GM19238 (cell line): ENCODE data around the gene TDRD5.

Source experiments
- DNase-seq: peaks from one replicate; pipeline ENCODE4 v3.0.0; 2011; ENCODE audit warnings: low spot score; ENCODE audit not compliant: insufficient read length

The TDRD5 gene, protein sequence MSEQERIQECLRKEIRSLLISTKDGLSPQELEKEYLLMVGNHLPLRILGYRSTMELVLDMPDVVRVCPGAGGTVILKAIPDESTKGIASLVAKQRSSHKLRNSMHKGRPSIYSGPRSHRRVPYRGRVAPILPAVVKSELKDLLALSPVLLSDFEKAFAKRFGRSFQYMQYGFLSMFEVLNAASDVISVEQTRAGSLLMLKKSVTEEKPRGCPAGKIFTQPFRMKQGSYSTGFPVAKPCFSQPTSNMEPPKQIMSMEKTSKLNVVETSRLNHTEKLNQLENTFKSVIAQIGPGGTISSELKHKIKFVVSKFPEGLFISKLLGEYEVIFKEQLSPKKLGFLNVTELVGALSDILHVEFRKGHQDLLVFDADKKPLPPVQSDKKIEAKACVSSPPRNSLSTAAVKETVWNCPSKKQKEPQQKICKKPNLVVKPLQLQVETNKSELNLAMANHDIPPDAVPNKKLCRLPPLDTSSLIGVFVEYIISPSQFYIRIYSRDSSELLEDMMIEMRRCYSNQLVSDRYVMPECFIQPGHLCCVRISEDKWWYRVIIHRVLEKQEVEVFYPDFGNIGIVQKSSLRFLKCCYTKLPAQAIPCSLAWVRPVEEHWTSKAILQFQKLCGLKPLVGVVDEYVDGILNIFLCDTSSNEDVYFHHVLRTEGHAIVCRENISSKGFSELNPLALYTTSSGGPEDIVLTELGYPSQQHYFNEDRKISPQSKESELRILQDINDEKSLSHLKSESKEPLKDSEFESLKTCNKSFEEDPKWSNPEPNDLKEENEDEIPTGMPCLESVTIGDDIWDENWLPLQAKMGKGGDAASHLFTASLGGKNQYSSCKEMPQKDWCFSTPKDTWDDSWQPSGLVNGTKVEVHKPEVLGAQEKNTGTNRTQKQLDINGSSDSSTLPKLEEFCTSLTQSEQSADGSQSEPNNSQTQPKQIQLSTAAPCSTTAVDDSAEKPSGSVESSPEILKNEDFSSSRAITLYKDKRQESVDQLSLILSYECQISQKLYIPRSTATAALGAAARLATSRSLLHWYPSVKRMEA

DNA sequence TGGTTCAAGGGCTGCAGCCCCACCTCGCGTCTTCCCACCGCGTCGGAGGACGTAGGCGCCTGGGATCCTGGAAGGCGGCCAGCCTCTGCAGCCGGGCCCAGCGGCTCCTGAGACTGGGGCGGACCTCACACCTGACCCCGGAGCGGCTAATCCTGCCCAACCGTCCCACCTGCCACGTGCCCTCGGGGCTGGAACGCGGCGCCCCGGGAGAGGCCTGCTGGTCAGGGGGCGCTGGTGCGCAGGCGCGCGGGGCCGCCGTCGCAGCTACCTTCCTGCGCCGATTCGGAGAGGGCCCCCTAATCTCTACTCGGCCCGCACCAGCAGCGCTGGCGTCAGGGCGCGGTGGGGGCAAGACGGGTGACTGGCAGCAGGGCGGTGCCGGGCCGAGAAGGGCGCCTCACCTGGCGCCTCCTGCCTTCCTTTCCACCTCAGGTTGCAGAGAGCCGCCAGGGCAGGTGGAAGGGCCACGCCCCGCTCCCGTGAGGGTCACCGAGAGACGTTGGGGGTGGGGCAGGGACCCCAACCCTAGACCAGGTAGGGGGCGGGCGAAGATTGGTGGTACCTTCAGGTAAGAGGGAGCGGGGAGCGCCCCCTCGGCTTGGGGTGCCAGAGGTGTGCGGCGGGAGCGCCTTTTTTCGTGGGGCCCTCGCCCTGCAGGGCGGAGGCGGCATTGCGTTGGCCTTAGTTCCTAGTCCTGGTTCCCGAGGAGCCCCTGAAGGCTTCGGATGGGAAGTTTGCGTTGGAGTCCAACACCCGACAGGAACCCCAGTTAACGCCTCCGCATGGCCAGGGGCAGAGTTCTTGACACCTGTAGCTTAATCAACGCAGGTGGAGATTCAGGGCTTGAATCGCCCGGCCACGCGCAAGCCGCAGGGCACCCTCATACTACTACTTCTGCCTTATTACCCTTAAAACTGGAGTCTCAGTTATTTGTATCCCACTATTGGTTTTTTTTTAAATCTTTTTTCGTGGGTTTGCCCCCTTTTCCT lies at the start of gene TDRD5:
TSS of gene TDRD5 (plus strand) at position 241 of the 989 bp plus-strand sequence. CDS start 784 bp downstream, outside the sequence.
- DNase-seq, result no peak

DNA sequence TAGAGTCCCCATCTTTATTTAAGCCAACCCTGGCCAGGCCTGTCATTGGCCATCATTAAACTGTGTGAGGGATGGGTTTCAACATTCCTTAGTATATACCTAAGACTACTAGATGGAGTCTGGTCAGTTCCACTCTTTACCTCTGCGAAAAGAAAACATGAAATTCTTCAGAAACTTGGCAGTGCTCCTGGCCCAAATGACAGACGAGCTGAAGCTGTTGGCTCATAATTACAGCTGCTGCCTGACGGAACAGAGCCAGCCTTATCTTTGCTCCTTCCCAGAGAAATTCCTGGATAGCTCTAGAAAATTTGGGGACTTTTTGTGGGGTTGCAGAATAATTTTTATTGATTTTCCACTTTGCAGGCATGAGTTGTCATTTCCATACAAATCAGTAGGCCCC lies 46.3 kb upstream of the TDRD5 start:
- DNase-seq, result no peak

DNA sequence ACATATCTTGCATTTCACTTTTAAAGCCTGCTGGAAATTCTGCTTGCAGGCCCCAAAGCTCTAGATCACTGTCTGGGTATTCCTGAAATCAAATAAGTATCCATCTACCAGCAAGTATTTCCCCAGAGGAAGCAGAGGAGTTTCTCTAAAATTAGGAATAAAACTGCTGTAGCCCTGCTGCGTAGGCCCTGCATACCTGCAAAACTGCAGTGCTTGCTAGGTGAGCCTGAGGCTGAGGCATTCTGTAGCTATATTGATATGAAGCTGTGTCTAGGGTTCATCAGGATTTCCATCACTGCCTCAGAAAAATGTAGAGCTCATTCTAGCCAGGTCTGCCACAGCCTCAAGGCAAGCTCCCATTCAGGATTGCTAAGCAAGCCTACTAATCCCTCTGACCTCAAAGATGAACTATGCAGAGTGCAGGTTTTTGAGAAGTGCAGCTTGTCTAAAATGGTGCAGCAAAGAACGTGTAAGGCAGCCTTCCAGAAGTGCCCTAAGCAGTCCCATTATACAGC lies 44.6 kb upstream of the TDRD5 start:
- no peak for DNase-seq

DNA sequence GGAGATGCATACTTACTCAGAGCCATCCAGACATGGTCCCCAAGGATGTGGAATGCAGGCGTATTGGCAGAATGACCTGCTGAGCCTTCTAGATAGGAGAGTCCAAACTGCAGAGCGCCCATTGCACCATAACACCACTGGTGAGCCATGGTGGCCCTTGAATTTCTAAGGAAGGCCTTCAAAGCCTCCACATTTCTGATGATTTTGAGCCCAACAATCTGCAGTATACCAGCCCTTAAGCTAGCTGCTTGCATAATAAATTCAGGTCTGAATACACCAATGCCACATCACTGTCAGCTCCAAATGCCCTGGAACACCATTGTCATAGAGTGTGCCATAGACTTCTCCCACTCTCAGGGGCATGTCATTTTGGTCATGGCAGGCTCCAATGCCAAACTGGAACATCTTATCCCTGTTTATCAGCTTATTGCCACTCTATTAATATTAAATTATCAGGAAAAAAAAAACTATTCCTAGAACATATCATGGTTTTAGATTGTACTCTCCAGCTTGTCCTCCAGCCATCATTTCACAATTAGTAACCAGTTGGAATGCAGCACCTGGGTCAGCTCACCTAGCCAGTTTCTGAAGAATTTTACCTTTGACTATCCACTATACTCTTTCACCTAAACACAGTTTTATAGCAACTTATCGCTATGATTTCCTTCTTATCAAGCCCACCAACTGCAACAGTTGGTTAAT lies 42.8 kb upstream of the TDRD5 start:
- DNase-seq, result no peak

DNA sequence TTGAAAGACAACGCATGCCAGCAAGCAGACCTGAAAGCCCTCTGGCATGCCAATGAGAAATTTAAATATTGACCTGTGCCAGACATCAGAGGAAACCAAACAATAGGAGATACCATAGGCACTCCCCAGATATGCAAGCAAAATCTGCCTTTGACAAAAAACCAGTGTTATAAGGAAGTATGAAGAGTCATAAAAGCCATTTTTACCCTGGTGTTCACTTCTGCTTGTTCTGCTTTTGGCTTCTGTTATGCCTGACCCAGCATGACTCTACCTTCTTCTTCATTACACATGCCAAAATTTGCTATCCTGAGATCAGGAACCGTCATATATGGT lies 42.3 kb upstream of the TDRD5 start:
- no peak for DNase-seq

DNA sequence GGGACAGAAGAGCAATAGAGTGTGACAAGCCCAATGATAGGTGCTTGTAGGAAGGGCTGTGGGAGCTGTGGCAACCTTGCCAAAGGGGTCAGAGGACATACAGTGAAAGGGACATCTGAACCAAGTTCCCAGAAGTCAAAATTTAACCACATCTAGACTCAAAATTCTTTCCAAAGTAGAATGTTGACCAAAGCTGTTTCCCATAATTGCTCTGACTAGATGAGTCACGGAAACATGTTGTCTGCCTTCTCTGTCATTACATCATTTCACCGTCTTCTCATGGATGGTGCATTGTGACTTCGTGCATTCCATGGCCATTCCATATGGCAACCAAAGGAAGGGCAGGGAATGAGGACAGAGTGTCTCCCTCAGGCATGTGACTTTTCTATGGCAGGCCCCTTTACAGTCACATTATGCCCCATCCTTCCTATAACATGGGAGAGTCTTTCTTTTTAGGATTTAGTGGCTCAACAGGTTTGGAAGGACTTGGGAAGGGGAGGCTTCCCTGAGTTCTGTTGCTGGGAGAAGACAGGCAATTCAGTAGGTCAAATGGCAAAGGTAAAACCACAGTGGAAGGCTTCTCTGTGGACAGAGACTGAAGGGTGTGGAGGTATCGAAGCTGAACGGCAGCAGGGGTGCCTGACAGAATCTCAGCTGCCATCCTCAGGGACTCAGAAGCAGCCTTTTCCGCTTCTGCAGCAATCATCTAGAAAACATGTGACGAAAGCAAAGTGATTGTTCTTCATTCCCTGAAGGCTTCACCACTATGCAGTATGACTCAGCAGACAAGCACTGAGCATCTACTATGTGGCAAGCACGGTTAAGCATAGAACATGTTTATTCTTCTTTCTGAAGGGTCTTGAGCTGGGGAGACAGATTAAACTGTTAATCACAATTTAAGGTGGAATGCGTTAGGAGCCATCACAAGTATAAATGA lies 40.6 kb upstream of the TDRD5 start:
- DNase-seq, result no peak

DNA sequence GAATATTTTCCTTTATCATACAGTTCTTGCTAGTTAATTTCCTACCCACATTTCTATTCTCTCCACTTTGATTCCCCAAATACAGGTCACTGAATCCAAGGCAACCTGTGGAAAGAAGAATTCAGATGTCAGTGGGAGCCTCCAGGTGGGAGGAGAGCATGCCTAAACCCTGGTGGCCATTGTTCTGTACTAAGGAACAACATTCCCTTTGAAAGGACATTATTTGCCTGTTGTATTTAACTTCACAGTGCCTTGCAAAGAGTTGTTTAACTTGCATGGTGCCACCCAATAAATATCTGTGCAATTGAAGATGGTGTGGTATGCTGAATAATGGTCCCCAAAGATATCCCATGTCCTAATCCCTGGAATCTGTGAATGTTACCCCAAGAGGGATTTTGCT lies 37.2 kb upstream of the TDRD5 start:
- no peak for DNase-seq

DNA sequence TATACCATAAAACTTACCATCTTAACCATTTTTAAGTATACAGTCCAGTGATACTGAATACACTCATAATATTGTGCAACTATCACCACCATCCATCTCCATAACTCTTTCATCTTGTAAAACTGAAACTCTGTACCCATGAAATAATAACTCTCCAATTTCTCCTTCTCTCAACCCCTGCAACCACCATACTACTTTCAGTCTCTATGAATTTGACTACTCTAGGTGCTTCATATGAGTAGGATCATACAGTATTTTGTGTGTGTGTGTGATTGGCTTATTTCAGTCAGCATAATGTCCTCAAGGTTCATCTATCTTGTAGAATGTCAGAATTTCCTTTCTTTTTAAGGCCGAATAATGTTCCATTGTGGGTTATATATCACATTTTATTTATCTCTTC lies 33.6 kb upstream of the TDRD5 start:
- no peak for DNase-seq

DNA sequence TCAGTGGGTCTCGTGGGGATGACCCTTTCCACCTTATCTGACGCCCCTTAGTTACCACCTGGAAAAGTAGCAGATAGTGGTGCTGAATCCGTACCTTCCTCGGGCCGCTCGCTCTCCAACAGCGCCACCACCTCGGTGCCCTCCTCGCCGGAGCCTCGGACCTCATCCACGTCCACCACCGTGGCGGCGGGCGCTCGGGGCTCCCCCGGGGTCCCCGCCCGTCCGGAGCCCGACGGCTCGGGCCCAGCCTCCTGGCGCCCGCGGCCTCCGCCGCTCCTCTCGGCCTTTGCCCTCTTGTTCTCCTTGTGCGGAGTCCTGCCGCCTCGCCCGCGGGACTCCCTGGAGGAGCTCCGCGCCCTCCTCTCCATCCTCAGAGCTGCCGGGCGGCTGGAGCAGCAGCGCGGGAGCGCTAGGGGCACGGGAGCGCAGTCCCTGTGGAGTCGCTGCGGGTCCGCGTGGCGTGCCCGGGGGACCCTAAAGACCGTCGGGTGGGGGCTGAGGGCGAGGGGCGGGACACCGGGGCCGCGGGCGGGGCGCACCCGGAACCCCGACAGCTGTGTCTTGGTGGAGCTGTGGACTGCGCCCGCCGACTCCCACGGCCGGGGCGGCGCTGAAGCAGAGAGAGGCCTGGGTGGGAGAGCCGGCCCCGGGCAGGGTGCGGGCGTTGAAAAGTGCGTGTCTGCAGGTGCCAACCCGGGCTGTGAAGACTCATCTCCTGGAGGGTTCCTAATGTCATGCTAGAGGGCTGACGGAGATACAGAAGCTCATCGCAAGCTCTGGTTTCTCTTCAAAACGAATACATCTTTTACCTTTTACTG lies 15.9 kb upstream of the TDRD5 start, which contains the start of gene NPHS2:
TSS of gene NPHS2 (minus strand) at position 452 of the 818 bp plus-strand sequence. CDS start at position 368, 84 bp downstream.
- DNase-seq, result no peak

DNA sequence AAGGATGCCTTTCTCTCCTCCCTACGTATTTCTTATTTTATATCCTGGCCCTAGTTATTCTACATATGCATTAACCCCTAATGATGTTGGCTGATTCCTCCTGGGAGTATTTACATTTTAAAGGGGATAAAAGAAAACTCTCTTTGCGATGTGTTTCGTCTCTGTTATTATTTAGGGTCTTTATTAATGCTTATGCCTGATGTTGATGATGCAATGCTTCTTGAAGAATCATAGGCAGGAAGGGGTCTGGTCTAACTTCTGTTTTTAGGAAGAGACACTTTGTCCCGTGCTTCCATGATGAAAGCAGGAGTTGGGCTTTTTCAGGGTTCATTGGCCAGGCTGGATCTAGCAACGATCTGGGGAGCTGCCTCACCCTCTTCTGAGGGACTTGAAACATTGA lies 15.1 kb upstream of the TDRD5 start:
- DNase-seq, result no peak

DNA sequence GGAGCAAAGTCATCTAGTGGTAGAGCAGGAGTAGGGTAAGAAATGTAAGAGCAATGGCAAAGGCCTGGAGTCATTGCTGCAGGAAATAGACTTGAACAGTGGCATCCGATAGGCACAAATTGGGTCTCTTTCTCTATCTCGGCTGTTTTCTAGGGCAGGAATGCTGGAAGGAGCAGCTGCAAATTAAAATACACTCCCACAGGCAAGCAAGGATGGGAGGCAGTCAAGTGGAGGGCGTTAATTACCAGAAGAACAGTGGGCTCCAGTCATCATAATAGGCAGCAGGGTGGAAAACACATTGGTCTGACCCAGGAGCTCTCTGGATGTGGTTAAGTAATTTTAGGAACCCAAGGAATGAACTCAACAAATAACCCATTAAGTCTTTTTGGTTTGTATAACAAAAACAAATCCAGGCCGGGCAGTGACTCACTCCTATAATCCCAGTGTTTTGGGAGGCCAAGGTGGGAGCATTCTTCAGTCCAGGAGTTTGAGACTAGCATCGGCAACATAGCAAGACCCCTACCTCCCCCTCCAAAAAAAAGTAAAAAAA lies 7.8 kb upstream of the TDRD5 start:
- DNase-seq, result no peak

DNA sequence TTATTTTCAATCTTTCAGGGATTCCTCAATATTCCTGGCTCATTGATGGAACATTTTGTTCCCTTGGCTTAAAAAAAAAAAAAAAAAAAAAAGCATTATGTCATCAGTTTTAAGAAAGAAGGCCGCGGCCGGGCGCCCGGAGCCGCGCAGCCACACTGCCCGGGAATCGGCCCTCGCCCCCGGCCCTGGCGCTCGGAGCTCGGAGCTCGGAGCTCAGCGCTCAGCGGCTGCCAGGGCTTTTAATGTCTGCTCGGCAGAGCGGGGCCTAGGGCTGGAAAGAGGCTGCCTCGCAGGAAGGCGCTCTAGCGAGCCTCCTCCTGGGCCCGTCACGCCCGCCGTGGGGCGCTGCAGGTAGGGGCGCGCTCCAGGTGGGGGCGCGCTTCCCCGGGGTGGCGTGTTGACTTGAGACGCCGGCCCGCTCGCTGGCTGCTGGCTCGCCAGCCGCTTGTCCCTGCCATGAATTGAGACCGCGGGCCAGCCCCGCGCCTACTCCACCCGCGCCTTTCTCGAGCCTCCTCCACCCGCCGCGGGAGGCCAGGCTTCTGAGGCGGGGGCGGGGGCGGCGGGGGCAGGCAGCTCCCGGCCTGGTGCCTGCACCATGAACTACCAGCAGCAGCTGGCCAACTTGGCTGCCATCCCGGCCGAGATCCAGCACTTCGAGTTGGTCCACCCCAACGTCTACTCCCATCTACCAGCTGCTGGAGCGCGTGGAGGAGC lies 5.4 kb upstream of the TDRD5 start:
- DNase-seq, result no peak

DNA sequence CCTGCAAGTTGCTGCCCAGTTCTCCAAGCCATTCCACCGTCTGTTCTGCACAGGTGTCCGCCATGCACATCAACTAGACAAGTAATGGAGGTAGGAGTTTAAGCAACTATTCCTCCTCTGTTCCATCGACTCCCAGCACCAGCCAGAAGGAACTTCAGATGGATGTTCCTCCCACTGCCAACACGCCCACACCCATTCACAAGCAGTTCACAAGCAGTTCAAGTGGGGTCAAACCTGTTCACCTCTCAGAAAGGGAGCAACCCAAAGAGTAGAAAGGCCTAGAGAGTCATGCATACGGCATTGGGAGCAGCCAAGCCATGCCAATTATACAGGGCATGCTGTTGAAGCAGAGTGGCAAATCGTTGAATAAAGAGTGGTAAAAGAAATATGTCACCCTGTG lies 4.3 kb upstream of the TDRD5 start:
- DNase-seq, result no peak

DNA sequence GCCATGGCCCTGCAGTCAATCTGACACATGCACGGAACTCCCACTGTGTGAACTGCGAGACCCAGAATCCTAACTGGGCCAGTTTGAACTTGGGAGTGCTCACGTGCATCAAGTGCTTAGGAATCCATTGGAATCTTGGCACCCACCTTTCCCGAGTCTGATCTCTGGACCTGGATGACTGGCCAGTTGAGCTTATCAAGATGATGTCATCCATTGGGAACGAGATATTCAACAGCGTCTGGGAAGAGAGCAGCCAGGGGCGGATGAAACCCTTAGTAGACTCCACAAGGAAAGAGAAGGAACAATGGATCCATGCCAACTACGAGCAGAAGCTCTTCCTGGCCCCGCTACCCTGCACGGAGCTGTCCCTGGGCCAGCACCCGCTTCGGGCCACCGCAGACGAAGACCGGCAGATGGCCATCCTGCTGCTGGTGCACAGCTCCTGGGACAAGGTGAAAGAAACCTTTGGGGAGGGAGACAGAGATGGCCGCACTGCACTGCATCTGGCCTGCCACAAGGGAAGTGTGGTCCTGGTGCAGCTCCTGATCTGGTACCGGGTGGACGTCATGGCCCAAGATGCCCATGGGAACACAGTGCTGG lies 3.1 kb upstream of the TDRD5 start:
- no peak for DNase-seq

DNA sequence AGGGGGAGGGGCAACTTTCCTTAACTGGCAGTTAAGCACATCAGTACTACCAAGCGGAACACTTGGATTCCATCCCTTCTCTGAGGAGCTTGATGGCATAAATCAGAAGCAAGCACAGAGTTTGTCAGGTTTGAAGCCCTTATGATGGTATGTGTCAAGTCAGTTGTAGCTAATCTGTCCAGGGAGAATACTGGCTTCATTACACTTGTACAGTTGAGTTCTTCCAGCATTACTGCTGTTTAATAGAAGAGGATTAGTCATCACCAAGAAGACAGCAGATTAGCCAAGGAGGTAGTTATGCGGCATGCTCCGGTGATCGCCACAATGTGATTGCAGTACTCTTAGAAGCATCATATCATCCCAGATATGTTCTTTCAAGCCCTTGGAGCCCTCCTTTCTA lies 2.1 kb upstream of the TDRD5 start:
- DNase-seq, result no peak

DNA sequence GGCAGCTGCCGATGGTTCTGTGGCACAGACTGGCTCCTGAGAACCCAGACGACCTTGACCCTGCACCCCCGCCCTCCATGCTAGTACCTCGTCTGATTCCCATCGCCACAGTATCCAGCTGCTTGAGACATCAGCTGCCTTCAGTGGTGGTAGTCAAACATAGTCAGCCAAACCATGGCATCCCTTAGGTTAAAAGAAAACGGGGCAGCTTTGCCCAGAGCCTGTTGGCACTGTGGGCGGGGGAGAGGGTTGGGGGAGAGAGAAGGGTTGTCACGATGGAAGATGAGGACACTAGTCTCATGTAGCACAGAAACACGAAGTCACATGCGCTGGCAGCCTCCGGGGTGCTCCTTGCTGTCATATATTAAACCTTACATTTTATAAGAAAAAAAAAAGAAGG lies 961 bp upstream of the TDRD5 start:
- no peak for DNase-seq

DNA sequence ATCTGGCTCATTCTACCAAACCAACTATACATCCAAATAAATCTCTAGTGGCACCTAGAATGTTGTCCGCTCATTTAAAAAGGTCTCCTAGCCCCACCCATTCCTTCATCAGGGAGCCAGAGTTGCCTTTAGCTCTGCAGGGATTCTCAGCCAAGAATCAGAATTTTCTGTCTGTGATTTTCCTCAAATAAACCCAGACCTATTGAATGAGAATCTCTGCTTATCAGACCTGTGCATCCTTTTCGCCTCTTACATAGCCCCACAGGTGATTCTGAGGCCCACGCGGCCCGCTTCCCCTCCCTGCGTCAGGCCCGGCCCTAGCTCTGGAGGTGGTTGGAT lies 410 bp upstream of the TDRD5 start:
- DNase-seq, result no peak
